Measurements from ENCODE around the gene PCYT1A. TPM values are rescaled to one million over a fixed set of nuclear protein-coding genes. Genes with fewer than 3 reads are reported as not detected.
A peak's percentile ranks its signal among the peaks of the same experiment; 100 is the strongest.
"Not testable (repeated sequence)": the region's sequence is repeated elsewhere in the genome, so short reads cannot be mapped to it uniquely, and the experiment has no call there.

Gene PCYT1A
- polyA plus RNA-seq, 1 donor, result 51.3 TPM

- no peak for DNase-seq
Observed at GRCh38 chr3:196292286-196292923, 4.9 kb upstream of the PCYT1A start.

GRCh38 chr3:196288141-196288460 lies 575 bp upstream of the PCYT1A start:
- peak; percentile 32 for DNase-seq

GRCh38 chr3:196287090-196287439 lies 461 bp downstream of the PCYT1A start:
- DNase-seq, result no peak

- no peak for DNase-seq
Observed at GRCh38 chr3:196284396-196284795, 3.1 kb downstream of the PCYT1A start.

GRCh38 chr3:196281962-196282361 lies 5.6 kb downstream of the PCYT1A start:
- no peak for DNase-seq

- DNase-seq, result no peak
Observed at GRCh38 chr3:196280689-196281440, 6.7 kb downstream of the PCYT1A start.

GRCh38 chr3:196275126-196275525 lies 12.4 kb downstream of the PCYT1A start:
- no peak for DNase-seq

- no peak for DNase-seq
Observed at GRCh38 chr3:196274585-196274984, 12.9 kb downstream of the PCYT1A start.

GRCh38 chr3:196273655-196274054 lies 13.9 kb downstream of the PCYT1A start:
- no peak for DNase-seq

GRCh38 chr3:196272826-196273225 lies 14.7 kb downstream of the PCYT1A start:
- no peak for DNase-seq

- no peak for DNase-seq
Observed at GRCh38 chr3:196270499-196270898, 17.0 kb downstream of the PCYT1A start.

- DNase-seq, result no peak
Observed at GRCh38 chr3:196268284-196269163, 19.0 kb downstream of the PCYT1A start.

- DNase-seq, result no peak
Observed at GRCh38 chr3:196263819-196264218, 23.7 kb downstream of the PCYT1A start.

- no peak for DNase-seq
Observed at GRCh38 chr3:196260784-196261183, 26.7 kb downstream of the PCYT1A start.

GRCh38 chr3:196255776-196256175 lies 31.8 kb downstream of the PCYT1A start:
- DNase-seq, result no peak

GRCh38 chr3:196254376-196255283 lies 32.9 kb downstream of the PCYT1A start:
- no peak for DNase-seq

GRCh38 chr3:196251918-196252317 lies 35.6 kb downstream of the PCYT1A start:
- DNase-seq, result no peak

GRCh38 chr3:196246612-196247308 lies 40.8 kb downstream of the PCYT1A start:
- DNase-seq, result no peak

GRCh38 chr3:196244166-196244565 lies 43.4 kb downstream of the PCYT1A start:
- not testable (repeated sequence) for DNase-seq

GRCh38 chr3:196241704-196242103 lies 45.8 kb downstream of the PCYT1A start:
- no peak for DNase-seq

- DNase-seq, result no peak
Observed at GRCh38 chr3:196240424-196240823, 47.1 kb downstream of the PCYT1A start.

Data from left kidney (tissue), 2 donors.